Spinal cord (tissue), 10 donors: Measurements from ENCODE around the gene LRRC3C. TPM values are rescaled to one million over a fixed set of nuclear protein-coding genes. Genes with fewer than 3 reads are reported as not detected.

Source experiments
- DNase-seq, 6 donors: peaks; one replicate each; pipeline versions ENCODE4 v3.0.0 to v3.0.0-alpha.2; 2013 to 2015; ENCODE audit warnings: low spot score in 6 of 6, low read depth in 4 of 6
- H3K27ac ChIP-seq: one replicate; pipeline ENCODE4 v1.5.1; 2013; ENCODE audit warnings: low read depth, low read length, control low read depth
- H3K27me3 ChIP-seq: one replicate; pipeline ENCODE4 v1.6.1; 2013; ENCODE audit warnings: low read length; ENCODE audit not compliant: control insufficient read depth, insufficient read depth
- H3K36me3 ChIP-seq: one replicate; pipeline ENCODE4 v1.6.1; 2013; ENCODE audit warnings: low read length; ENCODE audit not compliant: control insufficient read depth, insufficient read depth
- H3K4me1 ChIP-seq: one replicate; pipeline ENCODE4 v1.6.1; 2013; ENCODE audit warnings: low read length; ENCODE audit not compliant: control insufficient read depth, insufficient read depth
- H3K4me3 ChIP-seq: one replicate; pipeline ENCODE4 v1.5.1; 2013; ENCODE audit warnings: low read depth, low read length, control low read depth
- H3K9me3 ChIP-seq: one replicate; pipeline ENCODE4 v1.6.1; 2013; ENCODE audit warnings: low read length; ENCODE audit not compliant: control insufficient read depth, insufficient read depth
- WGBS: methylation state at CpG from one replicate; pipeline ENCODE4 v1.1.5; 2013; ENCODE audit warnings: missing lambda C conversion rate; ENCODE audit not compliant: insufficient coverage; 5-methylcytosine and 5-hydroxymethylcytosine counted together
- polyA plus RNA-seq, 2 donors: library from polyadenylated mRNA; unstranded; fragments of 120-200 nt; gene quantifications; one replicate each; pipeline ENCODE4 v1.2.1, GENCODE V29; 2013; ENCODE audit not compliant: insufficient read length in 2 of 2
- total RNA-seq, 2 donors: library from RNA; depleted of rRNA in 1 of 2; stranded (reverse); fragments of 120-200 nt in 1 of 2; fragments of >200 nt in 1 of 2; gene quantifications; one replicate each; pipeline versions ENCODE4 v1.2.3 to v1.2.4, GENCODE V29; 2013 to 2014
- donor health status: healthy.

LRRC3C gene
- total and polyA plus RNA-seq, 4 donors = not detected

DNA sequence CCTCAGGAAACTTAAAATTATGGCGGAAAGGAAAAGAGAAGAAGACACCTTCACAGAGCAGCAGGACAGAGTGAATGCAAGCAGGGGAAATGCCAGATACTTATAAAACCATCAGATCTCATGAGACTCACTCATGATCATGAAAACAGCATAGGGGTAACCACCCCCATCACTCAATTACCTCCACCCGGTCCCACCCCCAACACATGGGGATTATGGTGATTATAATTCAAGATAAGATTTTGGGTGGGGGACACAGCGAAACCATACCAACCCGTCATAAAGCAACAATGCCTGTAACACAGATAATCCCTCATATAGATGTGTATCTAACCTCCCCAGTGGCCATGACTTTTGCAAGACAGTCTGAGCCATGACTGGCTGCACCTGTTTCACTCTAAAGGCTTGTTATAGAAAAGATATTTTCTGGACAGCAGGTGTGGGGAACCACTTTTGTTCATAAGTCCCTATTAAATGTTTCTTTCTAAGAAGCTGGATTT lies 28.2 kb downstream of the LRRC3C start:
- Histone ChIP-seq H3K27me3 (no peaks in the 10 kb centered on the region), H3K4me3 (no peak overlapping the region), H3K36me3 (no peaks in the 10 kb centered on the region), H3K4me1 (peaks cover 20% of the 10 kb centered on the region), H3K27ac (no peak overlapping the region), H3K9me3 (no peaks in the 10 kb centered on the region)
- no peak for DNase-seq
- no CpG with 5 or more reads among the region's 4 CpGs for WGBS

- H3K4me3 ChIP-seq = no peak overlapping the region
- no peak overlapping the region for H3K27ac ChIP-seq
- DNase-seq = no peak
- H3K27me3 ChIP-seq = peaks cover 3% of the 10 kb centered on the region
- WGBS = 37% methylated on average over 2 of the region's 8 CpGs
- no peaks in the 10 kb centered on the region for H3K36me3 ChIP-seq
- peaks cover 6% of the 10 kb centered on the region for H3K4me1 ChIP-seq
- no peaks in the 10 kb centered on the region for H3K9me3 ChIP-seq
Measured at GRCh38 chr17:39960524-39961041, 33.1 kb downstream of the LRRC3C start.

GRCh38 chr17:39962642-39963220 lies 35.2 kb downstream of the LRRC3C start, which contains the start of gene GSDMA:
Gene GSDMA, plus strand, starts transcription at chr17:39963004. Its CDS starts 2,684 bp downstream, at chr17:39965688.
- Histone ChIP-seq H3K9me3 (no peaks in the 10 kb centered on the region), H3K4me3 (no peak within 1 kb of the TSS), H3K4me1 (peaks cover 6% of the 10 kb centered on the region), H3K36me3 (no peaks in the 10 kb centered on the region), H3K27me3 (peaks cover 3% of the 10 kb centered on the region), H3K27ac (no peak within 1 kb of the TSS)
- no peak for DNase-seq
- 91% methylated on average over 2 of the region's 6 CpGs for WGBS

DNA sequence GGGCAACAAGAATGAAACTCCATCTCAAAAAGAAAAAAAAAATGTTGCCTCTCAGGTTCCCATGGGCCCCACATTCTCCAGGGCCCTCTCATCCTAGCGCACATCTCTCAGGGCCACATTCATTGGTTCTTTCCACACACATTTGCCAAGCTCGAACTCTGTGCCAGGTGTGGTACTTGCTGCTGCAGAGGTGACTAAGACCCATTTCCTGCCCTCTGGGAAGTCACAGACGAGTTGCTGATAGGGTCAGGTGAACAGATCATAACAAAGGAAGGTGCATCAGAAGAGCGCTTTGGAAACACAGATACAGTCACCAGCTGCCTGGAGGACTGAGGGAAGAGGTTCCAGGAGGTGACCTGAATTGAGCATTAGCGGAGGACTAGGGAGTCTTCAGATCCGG lies 36.3 kb downstream of the LRRC3C start:
- no peak for DNase-seq
- no peaks in the 10 kb centered on the region for H3K36me3 ChIP-seq
- no peak overlapping the region for H3K27ac ChIP-seq
- WGBS = 87% methylated on average over 6 of the region's 6 CpGs
- H3K27me3 ChIP-seq = peaks cover 3% of the 10 kb centered on the region
- H3K4me1 ChIP-seq = peaks cover 5% of the 10 kb centered on the region
- no peaks in the 10 kb centered on the region for H3K9me3 ChIP-seq
- H3K4me3 ChIP-seq = no peak overlapping the region

GRCh38 chr17:39965017-39965699 lies 37.6 kb downstream of the LRRC3C start:
- Histone ChIP-seq H3K27me3 (peaks cover 3% of the 10 kb centered on the region), H3K4me1 (no peaks in the 10 kb centered on the region), H3K36me3 (no peaks in the 10 kb centered on the region), H3K4me3 (no peak overlapping the region), H3K27ac (no peak overlapping the region), H3K9me3 (no peaks in the 10 kb centered on the region)
- WGBS = 55% methylated on average over 7 of the region's 8 CpGs
- DNase-seq = no peak

DNA sequence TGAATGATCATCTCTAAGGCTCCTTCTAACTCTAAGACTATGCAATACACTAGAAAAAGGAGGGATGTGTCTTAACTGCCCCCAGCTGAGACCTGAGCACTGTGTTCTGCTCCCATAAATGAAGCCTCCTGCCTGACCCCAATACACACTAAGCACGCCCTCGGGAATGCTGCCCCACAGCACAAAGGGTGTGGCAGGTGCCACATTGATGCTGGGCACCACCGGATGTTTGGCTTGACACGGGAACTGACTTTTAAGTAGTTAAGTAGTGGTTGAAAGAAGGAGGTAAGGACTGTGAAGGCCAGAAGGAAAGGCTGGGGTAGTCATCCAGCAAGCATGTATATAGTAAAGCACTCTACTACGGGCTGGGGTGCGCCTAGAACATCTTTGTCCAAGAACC lies 39.2 kb downstream of the LRRC3C start:
- Histone ChIP-seq H3K27ac (no peak overlapping the region), H3K4me3 (no peak overlapping the region), H3K9me3 (no peaks in the 10 kb centered on the region), H3K36me3 (no peaks in the 10 kb centered on the region), H3K4me1 (no peaks in the 10 kb centered on the region), H3K27me3 (peaks cover 15% of the 10 kb centered on the region)
- no peak for DNase-seq
- 79% methylated on average over 4 of the region's 6 CpGs for WGBS

- Histone ChIP-seq H3K4me3 (no peak overlapping the region), H3K9me3 (no peaks in the 10 kb centered on the region), H3K27me3 (peaks cover 15% of the 10 kb centered on the region), H3K4me1 (no peaks in the 10 kb centered on the region), H3K27ac (no peak overlapping the region), H3K36me3 (no peaks in the 10 kb centered on the region)
- WGBS = 75% methylated on average over 2 of the region's 2 CpGs
- DNase-seq = no peak
Measured at GRCh38 chr17:39968761-39969160, 41.2 kb downstream of the LRRC3C start.

DNA sequence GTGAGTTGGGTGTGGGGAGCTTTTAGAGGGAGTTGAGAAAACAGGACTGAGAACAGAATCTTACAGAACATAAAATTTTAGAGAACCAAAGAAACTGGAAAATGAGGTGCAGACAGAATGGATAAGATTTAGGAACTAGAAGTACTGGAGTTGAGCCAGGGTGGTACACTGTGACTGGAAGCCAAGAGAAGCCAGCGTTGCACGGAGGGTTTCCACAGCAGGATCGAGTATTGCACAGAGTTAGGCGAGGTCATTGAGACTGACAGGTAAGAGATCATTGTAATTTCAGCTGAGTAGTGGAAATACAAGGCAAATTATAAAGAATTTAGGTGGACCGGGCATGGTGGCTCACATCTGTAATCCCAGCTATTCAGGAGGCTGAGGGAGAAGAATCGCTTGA lies 41.8 kb downstream of the LRRC3C start:
- H3K4me3 ChIP-seq = no peak overlapping the region
- H3K4me1 ChIP-seq = no peaks in the 10 kb centered on the region
- no peak overlapping the region for H3K27ac ChIP-seq
- H3K27me3 ChIP-seq = peaks cover 15% of the 10 kb centered on the region
- H3K9me3 ChIP-seq = no peaks in the 10 kb centered on the region
- WGBS = 70% methylated on average over 6 of the region's 6 CpGs
- H3K36me3 ChIP-seq = no peaks in the 10 kb centered on the region
- DNase-seq = no peak

DNA sequence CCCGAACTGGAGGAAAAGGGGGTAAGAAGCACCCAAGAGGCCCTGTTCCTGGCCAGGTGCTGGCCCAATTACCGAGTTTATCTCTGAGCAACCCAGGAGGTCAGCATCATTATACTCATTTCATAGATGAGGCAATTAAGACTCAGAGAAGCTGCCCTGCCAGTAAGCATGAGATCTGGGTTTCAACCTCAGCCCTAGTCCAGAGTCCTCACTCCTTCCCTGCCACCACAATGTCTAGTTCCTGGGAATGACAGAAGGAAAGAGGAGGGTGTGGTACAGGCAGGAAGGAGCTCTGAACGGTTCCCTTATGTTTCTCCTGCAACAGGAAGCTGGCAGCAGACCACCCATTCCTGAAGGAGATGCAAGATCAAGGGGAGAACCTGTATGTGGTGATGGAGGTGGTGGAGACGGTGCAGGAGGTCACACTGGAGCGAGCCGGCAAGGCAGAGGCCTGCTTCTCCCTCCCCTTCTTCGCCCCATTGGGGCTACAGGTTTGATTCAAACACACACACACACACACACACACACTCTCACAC lies 42.7 kb downstream of the LRRC3C start:
- Histone ChIP-seq H3K36me3 (no peaks in the 10 kb centered on the region), H3K27me3 (peaks cover 15% of the 10 kb centered on the region), H3K4me3 (no peak overlapping the region), H3K4me1 (no peaks in the 10 kb centered on the region), H3K9me3 (no peaks in the 10 kb centered on the region), H3K27ac (no peak overlapping the region)
- WGBS = 80% methylated on average over 1 of the region's 7 CpGs
- DNase-seq = no peak
